ENCODE measurements around the gene FOXL2. TPM values are rescaled to one million over a fixed set of nuclear protein-coding genes. Genes with fewer than 3 reads are reported as not detected.

The FOXL2 gene
- total RNA-seq, 1 donor from 2014 or later, result 0.26 TPM

DNA sequence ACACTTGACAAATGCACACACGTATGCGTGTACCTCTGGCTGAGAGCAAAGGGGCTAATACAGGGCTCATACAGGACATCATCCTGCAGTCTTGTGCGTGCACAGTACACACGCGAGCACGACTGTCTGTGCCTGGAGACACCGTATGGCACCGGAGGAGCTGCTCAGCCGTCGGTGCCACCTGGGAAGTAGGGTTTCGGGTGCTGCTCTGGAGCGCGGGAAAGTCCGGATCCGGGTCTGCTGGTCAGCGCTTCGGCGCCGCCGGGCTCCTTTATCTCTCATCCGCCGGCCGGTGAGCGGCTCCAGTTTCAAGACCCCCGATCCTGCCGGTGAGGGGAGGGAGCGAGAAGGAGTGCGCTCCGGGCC is 9.3 kb downstream of the FOXL2 start:
- H3K36me3 ChIP-seq (ENCODE audit: control insufficient read depth, insufficient read depth, low read length), result no peaks in the 10 kb centered on the region
- no peak overlapping the region for H3K4me3 ChIP-seq (ENCODE audit: low read depth, low read length)
- DNase-seq (ENCODE audit: low read depth), result no peak
- TF ChIP-seq, protein P1, sequence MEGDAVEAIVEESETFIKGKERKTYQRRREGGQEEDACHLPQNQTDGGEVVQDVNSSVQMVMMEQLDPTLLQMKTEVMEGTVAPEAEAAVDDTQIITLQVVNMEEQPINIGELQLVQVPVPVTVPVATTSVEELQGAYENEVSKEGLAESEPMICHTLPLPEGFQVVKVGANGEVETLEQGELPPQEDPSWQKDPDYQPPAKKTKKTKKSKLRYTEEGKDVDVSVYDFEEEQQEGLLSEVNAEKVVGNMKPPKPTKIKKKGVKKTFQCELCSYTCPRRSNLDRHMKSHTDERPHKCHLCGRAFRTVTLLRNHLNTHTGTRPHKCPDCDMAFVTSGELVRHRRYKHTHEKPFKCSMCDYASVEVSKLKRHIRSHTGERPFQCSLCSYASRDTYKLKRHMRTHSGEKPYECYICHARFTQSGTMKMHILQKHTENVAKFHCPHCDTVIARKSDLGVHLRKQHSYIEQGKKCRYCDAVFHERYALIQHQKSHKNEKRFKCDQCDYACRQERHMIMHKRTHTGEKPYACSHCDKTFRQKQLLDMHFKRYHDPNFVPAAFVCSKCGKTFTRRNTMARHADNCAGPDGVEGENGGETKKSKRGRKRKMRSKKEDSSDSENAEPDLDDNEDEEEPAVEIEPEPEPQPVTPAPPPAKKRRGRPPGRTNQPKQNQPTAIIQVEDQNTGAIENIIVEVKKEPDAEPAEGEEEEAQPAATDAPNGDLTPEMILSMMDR (IDR thresholded peaks at IDR 0.05; ENCODE audit: insufficient read depth, low read length, severe bottlenecking), result no peak
- H3K27me3 ChIP-seq (ENCODE audit: control insufficient read depth, insufficient read depth, low read length), result peaks cover 47% of the 10 kb centered on the region
- no peak for FAIRE-seq

DNA sequence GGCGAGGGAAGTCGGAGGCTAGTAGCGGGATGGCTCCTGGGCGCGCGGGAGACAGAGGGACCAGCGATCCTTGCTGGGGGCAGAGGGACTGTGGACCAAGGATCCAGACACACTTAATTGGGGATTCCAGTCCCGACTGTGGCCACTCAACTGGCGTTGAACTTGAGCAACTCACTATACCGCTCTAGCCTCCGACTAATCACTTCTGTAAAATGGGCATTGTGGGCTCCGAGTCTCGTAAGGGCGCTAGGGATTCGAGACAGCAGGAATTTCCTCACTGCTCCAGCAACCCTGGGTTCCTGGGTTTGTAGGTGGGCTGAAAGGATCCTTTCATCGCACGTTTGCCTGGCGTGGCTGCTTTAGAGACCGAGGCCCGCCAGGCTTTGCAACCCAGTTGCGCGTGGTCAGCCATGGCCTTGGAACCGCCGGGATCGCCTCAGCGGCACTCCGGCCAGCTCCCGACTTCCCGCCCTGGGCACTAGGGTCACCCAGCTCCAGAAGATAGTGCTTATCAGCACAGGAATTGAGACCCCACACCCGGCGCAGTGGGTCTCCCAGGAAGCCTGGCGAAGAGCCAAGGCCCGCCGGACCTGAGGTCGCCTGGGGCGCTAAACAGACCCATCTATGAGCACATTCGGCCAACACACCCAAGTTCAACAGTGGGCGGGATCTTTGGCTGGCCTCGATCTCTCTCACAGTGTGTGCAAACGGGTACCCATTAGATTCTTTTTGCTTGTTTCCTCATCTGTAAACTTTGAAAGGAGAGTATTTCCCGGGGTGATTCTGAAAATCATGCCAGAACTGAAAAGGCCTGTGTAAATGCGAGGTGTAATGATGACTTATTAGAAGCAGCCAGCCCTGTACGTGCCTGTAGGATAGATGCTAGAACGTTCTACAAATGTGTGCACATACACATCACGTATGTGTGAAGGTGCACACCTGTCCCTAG is 9.9 kb downstream of the FOXL2 start:
- Histone ChIP-seq H3K4me3 (ENCODE audit: low read depth, low read length) (no peak overlapping the region), H3K27me3 (ENCODE audit: control insufficient read depth, insufficient read depth, low read length) (peaks cover 43% of the 10 kb centered on the region), H3K36me3 (ENCODE audit: control insufficient read depth, insufficient read depth, low read length) (no peaks in the 10 kb centered on the region)
- FAIRE-seq (no peak), DNase-seq (ENCODE audit: low read depth) (no peak)
- TF ChIP-seq, protein P1 (IDR thresholded peaks at IDR 0.05; ENCODE audit: insufficient read depth, low read length, severe bottlenecking), result no peak

DNA sequence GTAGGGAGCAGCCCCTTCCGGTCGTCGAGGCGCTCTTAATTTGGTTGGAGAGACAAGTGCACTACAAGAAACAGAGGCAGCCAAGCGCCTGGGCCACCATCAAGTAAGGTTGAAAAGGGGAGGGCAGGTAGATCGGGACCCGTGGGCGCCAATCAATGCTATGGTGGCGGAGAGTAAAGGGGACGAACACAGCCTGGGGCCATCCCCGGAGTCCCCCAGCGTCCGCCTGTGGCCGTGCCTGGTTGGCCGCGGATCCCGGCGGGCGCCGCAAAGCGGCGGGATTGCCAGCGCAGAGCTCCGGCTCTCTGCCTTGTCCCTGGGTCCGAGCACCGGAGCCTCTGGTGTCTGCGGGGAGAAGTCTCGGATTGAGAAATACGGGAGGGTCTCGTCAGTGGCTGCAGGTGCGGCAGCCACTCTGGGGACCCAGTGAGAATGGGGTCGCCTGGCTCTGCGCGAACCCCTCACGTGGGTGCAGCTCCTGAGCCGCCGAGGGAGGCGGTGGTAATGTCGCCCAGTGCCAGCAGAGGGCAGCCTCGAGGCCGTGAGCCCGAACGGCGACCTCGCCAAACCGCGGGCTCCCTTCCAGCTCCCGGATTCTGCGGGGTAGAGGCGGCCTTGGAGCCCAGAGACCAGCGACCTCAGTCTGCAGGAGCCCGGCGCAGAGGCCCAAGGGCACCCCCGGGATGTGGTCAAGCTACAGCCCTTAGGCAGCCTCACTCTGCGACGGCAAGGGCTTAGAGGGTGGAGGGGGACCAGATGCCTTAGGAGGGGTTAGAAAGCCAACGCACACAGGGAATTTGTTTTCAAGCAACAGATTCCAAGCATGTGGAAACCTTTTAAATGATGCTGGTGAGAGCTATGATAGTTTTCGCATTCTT is 10.8 kb downstream of the FOXL2 start:
- no peak for FAIRE-seq
- peaks cover 42% of the 10 kb centered on the region for H3K27me3 ChIP-seq (ENCODE audit: control insufficient read depth, insufficient read depth, low read length)
- no peak for DNase-seq (ENCODE audit: low read depth)
- peak overlapping the region; percentile 0 for H3K4me3 ChIP-seq (ENCODE audit: low read depth, low read length)
- H3K36me3 ChIP-seq (ENCODE audit: control insufficient read depth, insufficient read depth, low read length), result no peaks in the 10 kb centered on the region
- TF ChIP-seq, protein P1 (IDR thresholded peaks at IDR 0.05; ENCODE audit: insufficient read depth, low read length, severe bottlenecking), result peak; percentile 95

DNA sequence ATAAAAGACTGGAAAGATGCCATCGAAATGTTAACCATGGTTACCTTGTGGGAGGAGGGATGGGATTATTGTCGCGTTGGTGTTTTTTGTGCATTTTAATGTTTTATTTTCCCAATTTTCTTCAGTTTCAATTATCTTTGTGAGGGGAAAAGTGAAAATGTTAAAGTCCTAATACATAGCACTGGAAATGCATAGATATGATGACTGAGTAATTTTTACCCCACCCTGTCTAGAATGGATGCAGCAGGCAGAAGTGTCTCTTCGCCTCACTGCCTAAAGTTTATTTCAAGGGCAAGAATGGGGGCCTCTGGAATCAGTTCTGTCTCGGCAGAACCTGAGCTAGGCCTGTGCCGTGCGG is 11.5 kb downstream of the FOXL2 start:
- Histone ChIP-seq H3K4me3 (ENCODE audit: low read depth, low read length) (no peak overlapping the region), H3K27me3 (ENCODE audit: control insufficient read depth, insufficient read depth, low read length) (peaks cover 37% of the 10 kb centered on the region), H3K36me3 (ENCODE audit: control insufficient read depth, insufficient read depth, low read length) (no peaks in the 10 kb centered on the region)
- no peak for DNase-seq (ENCODE audit: low read depth)
- no peak for FAIRE-seq
- TF ChIP-seq, protein P1 (IDR thresholded peaks at IDR 0.05; ENCODE audit: insufficient read depth, low read length, severe bottlenecking), result no peak

DNA sequence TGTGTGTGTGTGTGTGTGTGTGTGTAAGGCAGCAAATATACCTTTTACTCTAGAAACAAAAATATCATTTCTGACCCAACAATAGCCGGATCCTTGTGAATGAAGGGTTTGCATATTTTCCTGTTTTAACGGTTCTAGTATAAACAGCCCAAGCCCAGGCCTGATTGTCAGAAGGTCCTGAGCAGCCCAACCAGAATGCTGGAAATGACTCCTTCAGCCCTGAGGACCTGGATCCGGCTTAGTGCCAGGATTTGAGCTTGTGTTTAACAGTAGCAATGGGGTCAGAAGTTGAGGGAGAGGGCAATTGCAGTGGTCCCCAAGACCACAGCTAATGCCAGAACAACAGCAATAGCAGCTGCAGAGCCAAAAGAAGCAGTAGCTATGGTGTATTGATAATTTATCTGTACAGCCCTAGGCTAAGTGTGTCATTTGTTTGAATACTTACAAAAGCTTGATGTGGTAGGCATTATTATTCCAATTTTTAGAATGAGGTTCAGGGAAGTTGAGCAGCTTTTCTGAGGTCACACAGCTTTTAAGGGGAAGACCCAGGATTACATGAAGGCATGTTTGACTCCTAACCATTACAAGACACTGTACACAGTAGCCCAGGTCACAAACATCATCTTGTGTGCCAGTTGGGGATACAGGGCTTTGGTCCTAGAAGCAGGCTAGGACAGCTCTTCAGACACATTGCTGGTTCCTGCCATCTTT is 12.8 kb downstream of the FOXL2 start:
- TF ChIP-seq, protein P1 (IDR thresholded peaks at IDR 0.05; ENCODE audit: insufficient read depth, low read length, severe bottlenecking), result no peak
- peaks cover 27% of the 10 kb centered on the region for H3K27me3 ChIP-seq (ENCODE audit: control insufficient read depth, insufficient read depth, low read length)
- H3K4me3 ChIP-seq (ENCODE audit: low read depth, low read length), result no peak overlapping the region
- no peak for DNase-seq (ENCODE audit: low read depth)
- no peak for FAIRE-seq
- no peaks in the 10 kb centered on the region for H3K36me3 ChIP-seq (ENCODE audit: control insufficient read depth, insufficient read depth, low read length)
